A673 (cell line): ENCODE results near the gene AURKAIP1.
"Not testable (repeated sequence)": the region's sequence is repeated elsewhere in the genome, so short reads cannot be mapped to it uniquely, and the experiment has no call there.

Source experiments
- EZH2 ChIP-seq: fragments of 200-600 bp; sonication (generic); IDR thresholded peaks from 2 replicates; pipeline ENCODE4 v1.6.1; 2017; ENCODE audit warnings: borderline replicate concordance, low read depth, mild to moderate bottlenecking, mixed read lengths, antibody characterized with exemption, low read length; ENCODE audit not compliant: poor library complexity, severe bottlenecking
- TF ChIP-seq, protein P1 (sequence below): fragments of 300-800, 200-600 bp; sonication (generic); conservative IDR thresholded peaks from 2 replicates; pipeline ENCODE4 v1.5.1; 2017; ENCODE audit warnings: low read depth, mild to moderate bottlenecking, antibody characterized with exemption, low read length, moderate library complexity, mixed read lengths

DNA sequence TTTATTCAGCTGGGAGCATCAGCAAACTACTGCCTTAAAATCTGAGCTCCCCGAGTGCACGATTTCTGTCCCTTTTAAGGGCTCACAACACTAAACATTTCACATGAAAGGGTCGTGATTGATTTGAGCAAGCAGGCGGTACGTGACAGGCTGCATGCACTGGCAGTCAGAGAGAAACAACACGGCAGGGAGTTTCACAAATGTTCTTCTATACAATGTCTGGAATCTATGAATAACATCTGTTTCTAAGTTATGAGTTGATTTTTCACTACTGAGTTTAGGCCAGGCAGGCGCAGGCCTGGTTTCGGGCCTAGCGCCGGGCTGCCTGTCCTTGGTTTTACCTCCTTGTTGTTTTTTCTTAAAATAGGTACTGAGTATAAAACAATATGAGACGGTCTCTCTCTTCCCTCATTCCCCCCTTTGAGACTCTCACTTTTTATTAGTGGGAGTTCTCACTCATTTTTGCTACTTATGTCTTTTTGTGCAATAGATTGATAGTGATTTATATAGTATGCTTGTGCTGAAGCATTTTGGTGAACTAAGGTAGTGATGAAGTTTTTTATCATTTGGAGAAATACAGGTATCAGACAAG lies 37.4 kb upstream of the AURKAIP1 start:
- TF ChIP-seq, protein P1, sequence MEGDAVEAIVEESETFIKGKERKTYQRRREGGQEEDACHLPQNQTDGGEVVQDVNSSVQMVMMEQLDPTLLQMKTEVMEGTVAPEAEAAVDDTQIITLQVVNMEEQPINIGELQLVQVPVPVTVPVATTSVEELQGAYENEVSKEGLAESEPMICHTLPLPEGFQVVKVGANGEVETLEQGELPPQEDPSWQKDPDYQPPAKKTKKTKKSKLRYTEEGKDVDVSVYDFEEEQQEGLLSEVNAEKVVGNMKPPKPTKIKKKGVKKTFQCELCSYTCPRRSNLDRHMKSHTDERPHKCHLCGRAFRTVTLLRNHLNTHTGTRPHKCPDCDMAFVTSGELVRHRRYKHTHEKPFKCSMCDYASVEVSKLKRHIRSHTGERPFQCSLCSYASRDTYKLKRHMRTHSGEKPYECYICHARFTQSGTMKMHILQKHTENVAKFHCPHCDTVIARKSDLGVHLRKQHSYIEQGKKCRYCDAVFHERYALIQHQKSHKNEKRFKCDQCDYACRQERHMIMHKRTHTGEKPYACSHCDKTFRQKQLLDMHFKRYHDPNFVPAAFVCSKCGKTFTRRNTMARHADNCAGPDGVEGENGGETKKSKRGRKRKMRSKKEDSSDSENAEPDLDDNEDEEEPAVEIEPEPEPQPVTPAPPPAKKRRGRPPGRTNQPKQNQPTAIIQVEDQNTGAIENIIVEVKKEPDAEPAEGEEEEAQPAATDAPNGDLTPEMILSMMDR: not testable (repeated sequence)
- not testable (repeated sequence) for TF ChIP-seq EZH2
